HCT116 (cell line): Measurements from ENCODE around the gene VPS26B. TPM values are rescaled to one million over a fixed set of nuclear protein-coding genes. Genes with fewer than 3 reads are reported as not detected.

ENCODE experiments used
- ATAC-seq: fragments of 200-7000 bp; cut with Tn5 transposase; 2 replicates; pipeline ENCODE4 v1.9.1; 2020; ENCODE audit warnings: mild to moderate bottlenecking, moderate library complexity
- BruUV-seq: library from RNA; stranded (reverse); fragments of 400-500 nt; replicated peaks from 2 replicates; lab custom pipeline; 2021; lab: Mats Ljungman, UMichigan
- CTCF ChIA-PET: fragments of 300-600 bp; sonication (Branson Sonifier 250); formaldehyde crosslinking; loops from one replicate; lab custom pipeline; 2021; ENCODE audit warnings: antibody characterized with exemption; lab: Charles Lee
- POLR2A ChIA-PET: fragments of 300-600, 350-600 bp; sonication (Branson Sonifier 250); formaldehyde crosslinking; loops from one replicate; lab custom pipeline; 2021; ENCODE audit warnings: antibody characterized with exemption; lab: Charles Lee
- RAD21 ChIA-PET, 2 experiments: fragments of 300-600 bp; sonication (Branson Sonifier 250); formaldehyde crosslinking; loops; one replicate each; lab custom pipeline; 2023; ENCODE audit warnings: low total read pairs in 2 of 2; ENCODE audit not compliant: uncharacterized antibody in 2 of 2, unreplicated experiment in 2 of 2, low non-redundant PET in 1 of 2; lab: Charles Lee
- DNase-seq: peaks from one replicate; pipeline ENCODE4 v3.0.0-alpha.2; 2010; ENCODE audit warnings: low read depth, low spot score
- H2AFZ ChIP-seq: fragments of 200-600 bp; shearing (Covaris generic), sonication (generic); 2 replicates; pipeline ENCODE4 v1.6.1; 2017; ENCODE audit warnings: low read depth, mixed run types, mixed read lengths, antibody characterized with exemption, low read length; ENCODE audit not compliant: poor library complexity, severe bottlenecking
- H3K27ac ChIP-seq: 2 replicates; pipeline ENCODE4 v1.5.1; 2012; ENCODE audit warnings: low read depth, low read length
- H3K27me3 ChIP-seq: fragments of 200-600 bp; sonication (generic); 2 replicates; pipeline ENCODE4 v1.6.1; 2016; ENCODE audit warnings: mixed run types, low read length, mixed read lengths; ENCODE audit not compliant: insufficient read depth
- H3K36me3 ChIP-seq, 2 experiments: fragments of 200-500 bp in 1 of 2; fragments of 200-600 bp in 1 of 2; sonication (Bioruptor generic) in 1 of 2; sonication (generic) in 1 of 2; 2 replicates each; pipeline versions ENCODE4 v1.5.1 to v1.6.1; 2014 to 2016; ENCODE audit warnings: low read length in 2 of 2, inconsistent platforms in 1 of 2, mixed read lengths in 1 of 2, mixed run types in 1 of 2; ENCODE audit not compliant: insufficient read depth in 2 of 2, control insufficient read depth in 1 of 2
- H3K4me1 ChIP-seq, 2 experiments: fragments of 200-600 bp in 1 of 2; sonication (generic) in 1 of 2; 2 replicates each; pipeline versions ENCODE4 v1.5.1 to v1.6.1; 2012 to 2017; ENCODE audit warnings: low read length in 2 of 2, inconsistent platforms in 1 of 2, mild to moderate bottlenecking in 1 of 2, mixed read lengths in 1 of 2, mixed run types in 1 of 2, moderate library complexity in 1 of 2; ENCODE audit not compliant: insufficient read depth in 2 of 2, control insufficient read depth in 1 of 2
- H3K4me2 ChIP-seq: fragments of 200-600 bp; sonication (generic); 2 replicates; pipeline ENCODE4 v1.6.1; 2017; ENCODE audit warnings: mixed run types, low read length, mixed read lengths
- H3K4me3 ChIP-seq, 2 experiments: fragments of 200-600 bp in 1 of 2; sonication (generic) in 1 of 2; replicated peaks in 1 of 2; 2 replicates each; pipeline ENCODE4 v1.5.1; 2011 to 2016; ENCODE audit warnings: low read length in 2 of 2, control low read depth in 1 of 2, low read depth in 1 of 2, mild to moderate bottlenecking in 1 of 2, mixed read lengths in 1 of 2, mixed run types in 1 of 2
- H3K79me2 ChIP-seq: fragments of 200-600 bp; sonication (generic); 2 replicates; pipeline ENCODE4 v1.6.1; 2017; ENCODE audit warnings: mild to moderate bottlenecking, mixed run types, low read length, moderate library complexity, mixed read lengths; ENCODE audit not compliant: insufficient read depth
- H3K9ac ChIP-seq: fragments of 200-600 bp; sonication (generic); 2 replicates; pipeline ENCODE4 v1.6.1; 2016; ENCODE audit warnings: low read length, mixed read lengths
- H3K9me2 ChIP-seq: fragments of 200-600 bp; sonication (generic), shearing (Covaris generic); 2 replicates; pipeline ENCODE4 v1.6.1; 2017; ENCODE audit warnings: mixed run types, mild to moderate bottlenecking, moderate library complexity; ENCODE audit not compliant: insufficient read depth
- H3K9me3 ChIP-seq, 2 experiments: fragments of 200-500 bp in 1 of 2; fragments of 200-600 bp in 1 of 2; sonication (Bioruptor generic) in 1 of 2; sonication (generic) in 1 of 2; 2 replicates each; pipeline ENCODE4 v1.6.1; 2014 to 2017; ENCODE audit warnings: low read length in 2 of 2, mixed read lengths in 2 of 2, inconsistent platforms in 1 of 2, low read depth in 1 of 2, mild to moderate bottlenecking in 1 of 2, mixed run types in 1 of 2, moderate library complexity in 1 of 2; ENCODE audit not compliant: control insufficient read depth in 1 of 2, insufficient read depth in 1 of 2
- H4K20me1 ChIP-seq: fragments of 200-600 bp; sonication (generic), shearing (Covaris generic); 2 replicates; pipeline ENCODE4 v1.6.1; 2017; ENCODE audit warnings: mixed run types, mild to moderate bottlenecking, moderate library complexity; ENCODE audit not compliant: insufficient read depth
- CBX3 ChIP-seq: IDR thresholded peaks from 2 replicates; pipeline ENCODE4 v1.6.1; 2012; ENCODE audit warnings: low read depth
- EZH2phosphoT487 ChIP-seq: fragments of 200-600 bp; IDR thresholded peaks from 2 replicates; pipeline ENCODE4 v1.6.1; 2018; ENCODE audit warnings: antibody characterized with exemption, borderline replicate concordance
- FOSL1 ChIP-seq: IDR thresholded peaks from 2 replicates; pipeline ENCODE4 v1.6.1; 2012; ENCODE audit warnings: low read depth
- JUND ChIP-seq: IDR thresholded peaks from 2 replicates; pipeline ENCODE4 v1.6.1; 2012
- POLR2AphosphoS5 ChIP-seq: IDR thresholded peaks from 2 replicates; pipeline ENCODE4 v1.6.1; 2011; ENCODE audit warnings: mild to moderate bottlenecking, low read depth, low read length, moderate library complexity
- SIN3A ChIP-seq: IDR thresholded peaks from 2 replicates; pipeline ENCODE4 v1.6.1; 2012; ENCODE audit warnings: low read depth
- SP1 ChIP-seq: IDR thresholded peaks from 2 replicates; pipeline ENCODE4 v1.6.1; 2012; ENCODE audit warnings: low read depth
- SRF ChIP-seq: IDR thresholded peaks from 2 replicates; pipeline ENCODE4 v1.6.1; 2012; ENCODE audit warnings: low read depth
- ZFX ChIP-seq: fragments of 450-650 bp; IDR thresholded peaks from 2 replicates; pipeline ENCODE4 v1.6.1; 2017
- ZNF274 ChIP-seq: fragments of 200-500 bp; sonication (Bioruptor generic); IDR thresholded peaks from 2 replicates; pipeline ENCODE4 v1.6.1; 2014; ENCODE audit warnings: mild to moderate bottlenecking, low read depth, low read length, inconsistent platforms
- intact Hi-C: fragments of 100-400 bp; cut with micrococcal nuclease; formaldehyde crosslinking; loops from 2 replicates; pipeline ENCODE4 v1.10.0; 2022
- total RNA-seq: library from RNA; stranded (reverse); gene quantifications from one replicate; pipeline ENCODE4 v1.2.1, GENCODE V29; 2021; ENCODE audit not compliant: unreplicated experiment
- TF ChIP-seq, protein P1 (sequence below): IDR thresholded peaks from 2 replicates; pipeline ENCODE4 v1.6.1; 2012; ENCODE audit warnings: low read depth
- TF ChIP-seq, protein P2 (sequence below): IDR thresholded peaks from 2 replicates; pipeline ENCODE4 v1.6.1; 2012
- TF ChIP-seq, protein P3 (sequence below): IDR thresholded peaks from 2 replicates; pipeline ENCODE4 v1.6.1; 2011; ENCODE audit warnings: mild to moderate bottlenecking, low read length, moderate library complexity; ENCODE audit not compliant: insufficient replicate concordance; ENCODE audit errors: extremely low read depth

VPS26B gene
- total RNA-seq, 1 experiment from 2014 or later = 26.6 TPM

DNA sequence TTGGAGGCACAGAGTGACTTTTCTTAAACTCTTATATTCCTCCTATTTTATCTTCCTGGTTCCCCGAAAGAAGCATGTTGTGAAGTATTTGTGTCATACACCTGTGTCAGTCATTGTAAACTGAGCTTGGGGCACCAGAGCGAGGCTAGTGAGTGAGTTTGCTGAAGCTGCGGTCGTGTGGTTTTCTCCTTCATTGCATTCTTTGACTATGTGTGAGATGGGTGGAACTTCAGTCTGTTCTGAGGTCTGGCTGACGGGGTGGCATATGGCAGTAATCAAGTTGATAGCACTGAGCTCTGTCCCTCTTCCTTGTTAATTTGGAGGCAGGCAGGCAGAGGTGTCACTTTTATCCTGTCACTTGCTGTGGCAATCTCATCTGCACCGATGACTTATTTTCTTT lies 4.2 kb downstream of the VPS26B start:
- ChIA-PET CTCF (no interaction called here), RAD21 (no interaction called here), POLR2A (no interaction called here)
- intact Hi-C loops = loop anchor here (10.0 kb wide), 1 partner anchor 194 kb away; no protein-coding TSS in a partner anchor
- BruUV-seq = no TSS peak
- DNase-seq = no peak
- TF ChIP-seq, protein P1, sequence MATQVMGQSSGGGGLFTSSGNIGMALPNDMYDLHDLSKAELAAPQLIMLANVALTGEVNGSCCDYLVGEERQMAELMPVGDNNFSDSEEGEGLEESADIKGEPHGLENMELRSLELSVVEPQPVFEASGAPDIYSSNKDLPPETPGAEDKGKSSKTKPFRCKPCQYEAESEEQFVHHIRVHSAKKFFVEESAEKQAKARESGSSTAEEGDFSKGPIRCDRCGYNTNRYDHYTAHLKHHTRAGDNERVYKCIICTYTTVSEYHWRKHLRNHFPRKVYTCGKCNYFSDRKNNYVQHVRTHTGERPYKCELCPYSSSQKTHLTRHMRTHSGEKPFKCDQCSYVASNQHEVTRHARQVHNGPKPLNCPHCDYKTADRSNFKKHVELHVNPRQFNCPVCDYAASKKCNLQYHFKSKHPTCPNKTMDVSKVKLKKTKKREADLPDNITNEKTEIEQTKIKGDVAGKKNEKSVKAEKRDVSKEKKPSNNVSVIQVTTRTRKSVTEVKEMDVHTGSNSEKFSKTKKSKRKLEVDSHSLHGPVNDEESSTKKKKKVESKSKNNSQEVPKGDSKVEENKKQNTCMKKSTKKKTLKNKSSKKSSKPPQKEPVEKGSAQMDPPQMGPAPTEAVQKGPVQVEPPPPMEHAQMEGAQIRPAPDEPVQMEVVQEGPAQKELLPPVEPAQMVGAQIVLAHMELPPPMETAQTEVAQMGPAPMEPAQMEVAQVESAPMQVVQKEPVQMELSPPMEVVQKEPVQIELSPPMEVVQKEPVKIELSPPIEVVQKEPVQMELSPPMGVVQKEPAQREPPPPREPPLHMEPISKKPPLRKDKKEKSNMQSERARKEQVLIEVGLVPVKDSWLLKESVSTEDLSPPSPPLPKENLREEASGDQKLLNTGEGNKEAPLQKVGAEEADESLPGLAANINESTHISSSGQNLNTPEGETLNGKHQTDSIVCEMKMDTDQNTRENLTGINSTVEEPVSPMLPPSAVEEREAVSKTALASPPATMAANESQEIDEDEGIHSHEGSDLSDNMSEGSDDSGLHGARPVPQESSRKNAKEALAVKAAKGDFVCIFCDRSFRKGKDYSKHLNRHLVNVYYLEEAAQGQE = no peak
- TF ChIP-seq SP1 (no peak), ZNF274 (no peak), FOSL1 (no peak), SRF (no peak), SIN3A (no peak), POLR2AphosphoS5 (no peak), CBX3 (no peak), EZH2phosphoT487 (no peak), JUND (no peak), ZFX (no peak)
- TF ChIP-seq, protein P2, sequence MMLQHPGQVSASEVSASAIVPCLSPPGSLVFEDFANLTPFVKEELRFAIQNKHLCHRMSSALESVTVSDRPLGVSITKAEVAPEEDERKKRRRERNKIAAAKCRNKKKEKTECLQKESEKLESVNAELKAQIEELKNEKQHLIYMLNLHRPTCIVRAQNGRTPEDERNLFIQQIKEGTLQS = no peak
- TF ChIP-seq, protein P3, sequence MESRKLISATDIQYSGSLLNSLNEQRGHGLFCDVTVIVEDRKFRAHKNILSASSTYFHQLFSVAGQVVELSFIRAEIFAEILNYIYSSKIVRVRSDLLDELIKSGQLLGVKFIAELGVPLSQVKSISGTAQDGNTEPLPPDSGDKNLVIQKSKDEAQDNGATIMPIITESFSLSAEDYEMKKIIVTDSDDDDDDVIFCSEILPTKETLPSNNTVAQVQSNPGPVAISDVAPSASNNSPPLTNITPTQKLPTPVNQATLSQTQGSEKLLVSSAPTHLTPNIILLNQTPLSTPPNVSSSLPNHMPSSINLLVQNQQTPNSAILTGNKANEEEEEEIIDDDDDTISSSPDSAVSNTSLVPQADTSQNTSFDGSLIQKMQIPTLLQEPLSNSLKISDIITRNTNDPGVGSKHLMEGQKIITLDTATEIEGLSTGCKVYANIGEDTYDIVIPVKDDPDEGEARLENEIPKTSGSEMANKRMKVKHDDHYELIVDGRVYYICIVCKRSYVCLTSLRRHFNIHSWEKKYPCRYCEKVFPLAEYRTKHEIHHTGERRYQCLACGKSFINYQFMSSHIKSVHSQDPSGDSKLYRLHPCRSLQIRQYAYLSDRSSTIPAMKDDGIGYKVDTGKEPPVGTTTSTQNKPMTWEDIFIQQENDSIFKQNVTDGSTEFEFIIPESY = no peak
- Histone ChIP-seq H3K4me3 (no peak overlapping the region), H3K9me3 (no peaks in the 10 kb centered on the region), H2AFZ (no peak overlapping the region), H3K27me3 (no peaks in the 10 kb centered on the region), H3K36me3 (no peaks in the 10 kb centered on the region), H3K4me2 (no peak overlapping the region), H3K79me2 (peaks cover 64% of the 10 kb centered on the region), H3K4me1 (peaks cover 5 to 9% of the 10 kb centered on the region in 2 experiments; a peak in 2 of 4 replicates), H3K9me2 (no peaks in the 10 kb centered on the region), H3K27ac (no peak overlapping the region), H3K9ac (no peak overlapping the region), H4K20me1 (no peaks in the 10 kb centered on the region)
- no peak for ATAC-seq
